IPS-18c (cell line): ENCODE data around the gene SIAE.

Source experiments
- H3K4me3 ChIP-seq: 2 replicates; pipeline ENCODE4 v1.7.0; 2013; ENCODE audit warnings: low read depth, mild to moderate bottlenecking, low read length, moderate library complexity; ENCODE audit not compliant: insufficient read depth
- H3K9me3 ChIP-seq: one replicate; pipeline ENCODE4 v1.6.1; 2013; ENCODE audit warnings: mild to moderate bottlenecking, low read length, moderate library complexity; ENCODE audit not compliant: control insufficient read depth, insufficient read depth

Gene SIAE

DNA sequence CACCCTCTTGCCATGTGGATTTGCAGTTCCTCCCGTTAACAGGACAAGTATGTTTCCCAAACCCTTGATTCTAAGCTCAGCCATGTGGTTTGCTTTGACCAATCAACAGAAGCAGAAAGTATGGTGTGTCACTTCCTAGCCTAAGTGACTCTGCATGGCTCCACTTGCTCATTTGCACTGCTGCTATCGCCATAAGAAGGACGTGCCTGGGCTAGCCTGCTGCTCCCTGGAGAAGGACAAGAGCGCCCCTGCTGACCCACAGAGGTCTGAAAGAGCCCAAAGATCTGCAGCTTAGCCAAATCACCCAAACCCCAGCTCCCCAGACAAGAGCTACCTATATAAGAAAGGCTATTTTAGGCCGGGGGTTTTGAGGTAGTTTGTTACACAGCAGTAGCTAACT is 32.9 kb downstream of the SIAE start:
- H3K9me3 ChIP-seq = peaks cover 5% of the 10 kb centered on the region
- no peak overlapping the region for H3K4me3 ChIP-seq

DNA sequence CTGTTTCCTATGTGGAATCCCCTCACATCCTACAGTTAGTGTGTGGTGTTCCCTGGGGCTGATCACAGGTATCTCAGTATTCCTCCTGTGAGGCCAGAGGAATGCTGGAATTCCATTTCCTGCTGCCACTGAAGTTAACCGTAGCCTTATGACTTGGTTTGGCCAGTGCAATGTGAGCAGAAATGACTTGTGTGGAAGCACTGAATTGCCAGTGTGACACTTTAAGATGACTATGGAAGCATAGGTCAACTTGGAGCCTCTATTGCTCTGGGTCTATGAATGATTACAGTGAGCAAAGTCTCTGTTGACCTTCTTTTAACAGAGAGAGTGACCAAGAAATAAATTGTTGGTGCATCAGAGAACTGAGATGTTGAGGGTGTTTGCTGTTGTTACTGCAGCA is 34.4 kb downstream of the SIAE start:
- Histone ChIP-seq H3K9me3 (peaks cover 5% of the 10 kb centered on the region), H3K4me3 (no peak overlapping the region)

DNA sequence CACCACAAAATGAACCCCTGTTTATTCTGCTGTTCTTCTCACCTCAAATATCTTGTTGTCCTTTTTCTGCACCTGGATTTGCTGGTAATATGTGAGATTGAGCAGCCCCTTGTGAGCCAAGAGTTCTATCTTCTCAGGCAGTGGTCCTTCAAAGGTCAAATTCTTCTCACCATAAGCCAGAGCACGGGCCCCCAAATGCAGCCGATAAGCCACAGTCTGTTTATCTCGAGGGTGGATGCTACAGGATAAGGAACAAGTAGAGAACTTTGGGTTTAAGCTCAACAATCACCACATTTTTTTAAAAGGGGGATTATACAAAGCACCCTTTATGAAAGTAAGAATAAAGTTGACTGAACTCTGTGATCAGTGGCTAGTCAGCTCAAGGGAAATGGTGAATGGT is 35.0 kb downstream of the SIAE start:
- Histone ChIP-seq H3K9me3 (peaks cover 5% of the 10 kb centered on the region), H3K4me3 (no peak overlapping the region)

DNA sequence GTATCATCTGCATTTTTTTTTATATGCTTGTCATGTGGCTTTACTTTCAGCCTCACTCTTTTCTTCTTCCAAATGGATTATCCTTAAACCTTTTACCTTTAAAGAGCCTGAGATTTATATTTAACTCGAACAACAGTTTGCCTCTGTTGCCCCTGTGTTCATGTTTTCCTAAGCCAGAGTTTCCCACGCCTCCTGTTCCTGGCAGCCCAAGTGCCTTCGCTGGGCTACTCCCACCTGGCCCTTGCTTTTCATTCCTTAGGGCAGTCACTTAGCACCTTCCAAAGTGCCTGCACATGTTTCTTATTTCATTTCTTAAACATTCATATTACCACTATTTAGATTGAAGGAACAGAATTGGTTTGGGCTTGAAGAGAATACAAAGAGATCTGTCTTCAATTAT is 37.6 kb downstream of the SIAE start:
- no peak overlapping the region for H3K4me3 ChIP-seq
- H3K9me3 ChIP-seq = peaks cover 2% of the 10 kb centered on the region

DNA sequence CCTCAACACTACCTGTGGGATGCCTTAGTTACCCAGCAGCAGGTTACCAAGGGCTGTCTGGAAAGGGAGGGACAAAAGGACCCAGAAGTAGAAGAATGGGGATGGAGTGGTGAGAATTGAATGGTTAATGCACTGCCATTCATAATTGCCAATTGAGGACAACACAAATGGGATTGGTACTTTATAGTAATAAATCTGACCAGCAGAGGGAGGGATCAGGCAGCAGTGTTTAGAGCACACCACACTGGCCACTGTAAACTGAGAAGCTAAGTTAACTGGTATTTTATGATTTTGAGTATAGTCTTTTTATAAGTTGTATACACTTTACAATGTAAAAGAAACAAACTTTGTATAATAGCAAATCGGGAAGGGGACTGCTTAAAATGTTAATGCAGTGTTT is 40.2 kb downstream of the SIAE start:
- Histone ChIP-seq H3K9me3 (no peaks in the 10 kb centered on the region), H3K4me3 (no peak overlapping the region)

DNA sequence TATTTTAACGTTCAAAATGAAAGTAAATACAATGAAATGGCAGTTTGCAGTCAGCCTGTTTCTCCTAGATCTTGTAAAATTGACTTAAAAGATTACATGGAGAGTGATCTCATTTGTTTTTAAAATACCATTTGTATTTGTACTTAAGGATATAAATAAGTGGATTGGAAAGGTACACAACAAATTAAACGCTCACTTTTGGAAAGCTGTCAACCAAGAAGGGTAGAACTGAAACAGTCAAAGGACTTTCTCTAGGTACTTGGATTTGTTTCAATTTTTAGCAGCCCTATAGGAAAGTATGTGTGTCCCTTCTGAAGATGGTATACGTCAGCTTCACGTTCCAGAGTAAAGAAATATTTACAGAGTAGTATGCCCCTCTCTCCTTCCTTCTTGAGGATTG is 43.6 kb downstream of the SIAE start:
- H3K9me3 ChIP-seq = no peaks in the 10 kb centered on the region
- H3K4me3 ChIP-seq = no peak overlapping the region

DNA sequence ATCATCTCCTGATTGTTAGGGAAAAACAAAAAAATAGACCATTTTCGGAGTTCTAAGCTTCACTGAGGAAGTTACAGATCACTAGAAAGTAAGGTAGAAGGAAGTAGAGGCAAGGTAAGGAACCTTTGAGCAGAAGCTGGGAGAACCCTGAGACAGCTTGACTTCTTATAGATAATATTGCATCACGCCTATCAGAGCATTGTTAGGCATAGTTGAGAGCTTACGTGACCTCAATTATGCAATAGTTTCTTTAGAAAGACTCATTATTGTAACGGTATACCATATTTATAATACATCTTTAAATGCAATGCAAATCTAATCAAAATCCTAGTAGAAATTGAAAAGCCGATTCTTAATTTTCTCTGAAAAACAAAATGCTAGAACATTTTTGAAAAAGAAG is 46.0 kb downstream of the SIAE start:
- Histone ChIP-seq H3K4me3 (no peak overlapping the region), H3K9me3 (no peaks in the 10 kb centered on the region)

DNA sequence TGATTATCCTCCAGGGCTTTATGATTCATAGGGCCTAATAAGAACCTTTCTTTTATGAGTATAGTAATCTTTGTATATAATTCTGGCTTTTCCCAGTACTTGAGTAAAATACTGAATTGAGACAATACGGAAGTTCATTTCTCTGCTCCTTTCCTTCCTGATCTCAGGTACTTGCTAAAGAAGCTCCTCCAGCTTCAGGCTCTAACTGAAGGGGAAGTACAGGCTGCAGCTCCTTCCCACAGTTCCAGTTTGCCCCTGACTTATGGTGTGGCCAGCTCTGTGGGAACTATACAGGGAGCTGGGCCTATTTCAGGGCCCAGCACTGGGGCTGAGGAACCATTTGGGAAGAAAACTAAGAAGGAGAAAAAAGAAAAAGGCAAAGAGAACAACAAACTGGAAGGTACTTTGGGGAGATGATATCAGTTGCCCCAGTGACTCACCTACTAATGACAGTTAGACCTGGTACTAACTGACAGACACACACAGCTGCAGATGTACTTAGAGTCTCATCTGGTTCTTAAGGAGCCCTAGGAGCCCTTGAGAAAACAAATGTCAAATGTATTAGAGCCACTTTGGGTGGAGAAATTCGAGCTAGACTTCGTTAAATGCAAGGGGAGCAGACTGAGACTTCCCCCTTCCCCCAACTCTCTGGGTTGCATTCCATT is 47.9 kb downstream of the SIAE start:
- no peak overlapping the region for H3K4me3 ChIP-seq
- no peaks in the 10 kb centered on the region for H3K9me3 ChIP-seq

DNA sequence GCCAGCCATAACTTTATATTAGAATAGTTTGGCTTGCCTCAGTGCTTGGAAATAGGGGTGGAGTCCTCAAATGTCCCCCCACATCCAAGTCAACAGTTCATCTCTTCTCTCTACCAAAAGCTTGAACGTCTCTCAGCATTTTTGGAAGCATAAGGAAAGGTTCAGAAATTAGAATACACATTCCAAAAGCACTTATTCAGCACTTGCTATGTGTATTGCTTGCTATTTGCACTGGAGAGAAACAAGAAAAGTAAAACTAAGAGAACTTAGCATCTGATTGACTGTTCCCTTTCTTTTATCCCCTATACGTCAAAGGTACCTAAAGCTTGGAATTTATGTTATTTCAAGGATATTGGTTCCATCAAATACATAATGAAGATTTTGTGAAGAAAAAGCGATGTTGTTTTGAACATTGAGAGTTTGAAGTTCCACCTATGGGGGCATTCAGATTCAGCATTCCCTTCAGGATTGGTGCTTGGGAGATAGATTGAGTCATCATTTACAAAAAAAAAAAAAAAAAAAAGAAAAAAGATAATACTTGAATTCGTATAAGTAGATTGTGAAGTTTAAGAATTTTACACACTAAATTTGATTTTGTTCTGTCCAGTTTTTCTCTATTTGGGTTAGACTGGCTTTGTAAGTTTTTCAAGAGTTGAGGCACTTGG is 49.5 kb downstream of the SIAE start:
- peak overlapping the region; percentile 81; the same call in 1 of the 2 replicates for H3K4me3 ChIP-seq
- no peaks in the 10 kb centered on the region for H3K9me3 ChIP-seq

DNA sequence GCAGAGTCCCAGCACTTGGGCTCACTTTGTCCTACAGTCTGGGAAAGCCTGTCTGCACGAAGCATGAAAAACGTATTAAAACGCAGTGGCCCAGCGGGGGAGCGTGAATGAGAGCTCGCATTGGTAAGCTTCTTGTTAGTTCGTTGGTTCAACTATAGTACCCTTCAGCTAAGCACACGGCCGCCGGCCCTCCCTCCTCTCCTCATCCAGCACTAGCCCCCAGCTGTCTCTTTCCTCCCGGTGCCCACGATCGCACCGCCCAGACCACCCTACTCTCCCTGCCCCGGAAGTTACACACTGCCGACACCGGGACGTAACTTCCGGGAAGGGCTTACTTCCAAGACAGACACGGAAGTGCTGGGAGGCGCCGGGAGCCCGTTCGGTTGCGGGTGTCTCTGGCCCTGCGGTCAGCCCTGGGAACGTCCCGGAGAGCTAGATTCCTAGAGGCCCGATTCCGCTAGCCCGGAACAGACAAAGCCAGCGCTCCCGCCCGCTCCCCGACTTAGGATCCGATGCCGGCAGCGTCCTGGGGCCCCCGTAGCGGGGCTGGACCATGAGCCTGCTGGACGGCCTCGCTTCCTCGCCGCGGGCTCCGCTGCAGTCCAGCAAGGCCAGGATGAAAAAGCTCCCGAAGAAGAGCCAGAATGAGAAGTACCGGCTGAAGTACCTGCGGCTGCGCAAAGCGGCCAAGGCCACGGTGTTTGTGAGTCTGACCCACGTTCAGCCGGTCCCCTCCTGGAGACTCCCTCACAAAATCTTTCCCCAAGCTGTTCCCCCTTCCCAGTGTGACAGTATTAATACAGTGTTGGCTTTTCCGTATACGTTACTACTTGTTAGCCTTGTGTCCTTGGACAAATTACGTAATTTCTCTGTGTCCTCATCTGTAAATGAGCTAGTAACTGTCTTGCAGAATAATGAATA is 50.7 kb downstream of the SIAE start, which contains the start of gene TBRG1:
Gene TBRG1 (plus strand): TSS at position 334 of the 921 bp plus-strand sequence. CDS start 220 bp downstream, at position 554.
- H3K9me3 ChIP-seq = no peaks in the 10 kb centered on the region
- H3K4me3 ChIP-seq = peak within 1 kb of the TSS; percentile 81

DNA sequence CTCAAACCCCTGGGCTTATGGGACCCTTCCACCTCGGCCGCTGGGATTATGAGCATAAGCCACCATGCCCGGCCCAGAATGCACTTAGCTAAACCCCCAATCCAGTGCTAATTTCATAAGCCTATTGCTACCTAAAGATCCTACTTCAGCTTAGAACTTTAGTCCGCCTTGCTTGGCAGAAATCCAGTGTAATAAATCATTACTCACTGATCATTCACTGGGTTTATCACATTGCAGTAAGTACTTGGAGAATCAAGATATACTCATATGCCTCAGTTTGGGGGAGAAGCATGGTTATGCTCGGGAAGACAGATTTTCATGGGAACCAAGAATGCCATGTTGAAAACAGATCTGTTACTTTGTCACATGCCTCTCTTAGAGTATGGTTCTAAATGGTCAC is 54.7 kb downstream of the SIAE start:
- no peaks in the 10 kb centered on the region for H3K9me3 ChIP-seq

DNA sequence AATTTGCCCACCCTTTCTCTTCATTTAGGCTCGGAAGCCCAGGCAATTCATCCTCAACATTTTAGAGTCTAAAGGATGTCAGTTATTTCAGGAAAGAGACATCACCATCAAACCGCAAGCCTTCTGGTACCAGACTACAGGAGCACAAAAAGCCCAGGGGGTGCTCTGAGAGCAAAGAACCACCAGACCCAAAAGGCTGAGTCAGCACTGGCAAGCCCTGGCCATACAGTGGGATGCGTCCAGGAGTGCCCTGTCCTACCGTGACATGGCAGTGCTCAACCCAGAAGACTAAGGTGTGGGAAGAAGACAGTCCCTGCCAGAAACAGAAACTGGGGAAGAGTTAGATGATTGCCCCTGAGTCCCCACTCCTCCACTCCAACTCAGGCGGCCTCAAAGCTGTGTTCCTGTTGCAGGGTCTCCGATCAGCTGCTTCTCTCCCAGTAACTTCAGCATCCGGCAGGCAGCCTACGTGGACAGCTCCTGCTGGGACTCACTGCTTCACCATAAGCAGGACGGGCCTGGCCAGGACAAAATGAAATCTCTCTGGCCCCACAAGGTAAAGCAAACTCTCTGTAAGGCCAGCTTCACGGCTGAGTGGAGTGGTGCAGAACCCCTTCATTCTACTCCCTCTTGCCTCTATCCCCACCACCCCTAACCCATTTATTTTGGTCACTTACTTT is 60.8 kb downstream of the SIAE start:
- Histone ChIP-seq H3K9me3 (no peaks in the 10 kb centered on the region), H3K4me3 (no peak overlapping the region)

More for the DNA sequence above, 54.7 kb downstream of the SIAE start:
- no peak overlapping the region for H3K4me3 ChIP-seq

DNA sequence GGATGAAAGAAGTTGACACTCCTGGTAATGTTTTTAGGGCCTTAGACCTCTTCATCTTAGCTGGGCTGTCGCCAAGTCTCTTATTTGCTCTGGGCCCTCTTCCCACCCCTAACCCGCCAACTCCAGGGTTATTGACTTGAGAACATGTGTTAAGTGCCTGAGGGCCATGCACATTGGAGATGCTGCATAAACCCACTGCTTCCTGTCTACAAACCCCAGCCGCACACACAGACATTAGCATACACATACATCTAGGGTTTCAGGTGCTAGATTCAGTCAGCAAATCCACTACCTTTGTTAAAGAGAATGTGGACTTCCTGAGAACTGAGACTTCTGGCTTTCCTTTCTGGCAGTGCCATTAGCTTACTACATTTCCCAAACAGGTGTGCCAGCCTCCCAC is 61.5 kb downstream of the SIAE start:
- Histone ChIP-seq H3K9me3 (no peaks in the 10 kb centered on the region), H3K4me3 (no peak overlapping the region)

DNA sequence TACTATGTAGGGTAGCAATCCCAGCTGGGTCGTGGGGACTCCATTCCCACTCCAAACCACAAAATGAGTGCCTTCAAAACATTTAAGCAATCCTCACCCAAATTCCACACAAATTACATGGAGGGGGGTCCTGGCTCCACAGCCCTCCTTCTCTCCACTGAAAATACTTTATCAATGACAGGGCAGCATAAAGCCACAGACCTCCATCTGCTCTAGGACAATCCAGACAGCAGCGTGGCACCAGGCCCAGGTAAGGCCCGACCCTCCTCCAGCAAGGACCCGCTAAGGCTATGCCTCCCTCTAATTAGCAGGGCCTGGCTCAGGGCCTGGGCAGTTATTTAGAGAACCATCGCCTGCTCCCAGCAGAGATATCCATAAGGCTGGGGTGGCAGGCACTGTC is 62.5 kb downstream of the SIAE start, which contains the start of gene PANX3:
Gene PANX3 (plus strand): TSS at position 365 of the 400 bp plus-strand sequence. CDS start 129 bp downstream, outside the sequence.
- no peak within 1 kb of the TSS for H3K4me3 ChIP-seq
- H3K9me3 ChIP-seq = no peaks in the 10 kb centered on the region

DNA sequence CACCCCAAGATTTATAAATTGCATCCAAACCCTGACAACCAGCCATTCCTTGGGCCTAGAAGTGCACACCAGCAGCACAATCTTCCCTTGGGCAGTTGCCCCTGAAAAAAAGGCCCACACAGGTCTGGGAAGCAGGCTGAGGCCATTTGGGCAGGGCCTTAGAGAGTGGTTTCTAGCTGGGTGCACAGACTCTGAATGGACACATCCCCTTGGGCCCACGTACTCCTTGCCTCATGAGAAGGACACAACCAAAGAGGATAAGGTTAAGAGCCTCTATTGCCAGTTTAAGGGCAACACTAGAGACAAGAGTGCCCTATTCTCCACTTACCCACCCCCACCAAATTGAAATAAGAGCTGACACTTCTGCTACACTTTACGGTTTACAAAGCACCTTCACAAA is 63.2 kb downstream of the SIAE start:
- H3K9me3 ChIP-seq = no peaks in the 10 kb centered on the region
- H3K4me3 ChIP-seq = no peak overlapping the region

DNA sequence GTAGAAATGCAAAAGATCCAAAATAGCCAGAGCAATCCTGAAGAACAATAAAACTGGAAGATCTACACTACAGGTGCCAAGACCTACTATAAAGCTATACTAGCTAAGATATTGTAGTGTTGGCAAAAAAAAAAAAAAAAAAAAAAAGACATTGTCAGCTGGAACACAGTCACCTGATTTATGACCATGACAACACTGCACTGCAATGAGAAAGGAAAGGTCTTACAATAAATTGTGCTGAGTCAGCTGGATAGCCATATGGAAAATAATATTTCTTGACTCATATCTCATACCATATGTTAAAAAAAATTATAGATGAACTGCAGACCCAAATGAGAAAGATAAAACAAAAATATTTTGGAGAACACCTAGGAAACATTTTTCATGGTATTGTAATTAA is 65.4 kb downstream of the SIAE start:
- Histone ChIP-seq H3K9me3 (no peaks in the 10 kb centered on the region), H3K4me3 (no peak overlapping the region)

DNA sequence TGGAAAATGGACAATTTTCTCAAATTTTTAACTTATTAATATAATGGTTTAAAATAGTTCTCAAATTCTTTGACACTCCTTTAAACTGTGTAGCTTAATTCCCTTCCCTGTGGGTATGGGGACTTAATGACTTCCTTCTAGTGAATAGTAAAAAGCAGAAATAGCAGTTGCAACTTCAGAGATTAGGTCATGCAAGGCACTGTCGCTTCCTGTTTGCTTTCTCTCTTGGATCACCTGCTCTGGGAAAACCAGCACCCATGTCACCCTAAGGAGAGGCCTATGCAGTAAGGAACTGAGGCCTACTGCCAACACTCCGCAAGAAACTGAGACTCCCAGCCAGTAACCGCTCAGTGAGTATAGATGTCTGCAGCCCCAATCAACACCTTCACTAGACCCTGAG is 67.8 kb downstream of the SIAE start:
- Histone ChIP-seq H3K4me3 (no peak overlapping the region), H3K9me3 (no peaks in the 10 kb centered on the region)
